ENCODE measurements around the gene IFI27L1. TPM values are rescaled to one million over a fixed set of nuclear protein-coding genes. Genes with fewer than 3 reads are reported as not detected.

Gene IFI27L1
- total RNA-seq, 1 experiment from 2014 or later: 7.8 TPM

DNA sequence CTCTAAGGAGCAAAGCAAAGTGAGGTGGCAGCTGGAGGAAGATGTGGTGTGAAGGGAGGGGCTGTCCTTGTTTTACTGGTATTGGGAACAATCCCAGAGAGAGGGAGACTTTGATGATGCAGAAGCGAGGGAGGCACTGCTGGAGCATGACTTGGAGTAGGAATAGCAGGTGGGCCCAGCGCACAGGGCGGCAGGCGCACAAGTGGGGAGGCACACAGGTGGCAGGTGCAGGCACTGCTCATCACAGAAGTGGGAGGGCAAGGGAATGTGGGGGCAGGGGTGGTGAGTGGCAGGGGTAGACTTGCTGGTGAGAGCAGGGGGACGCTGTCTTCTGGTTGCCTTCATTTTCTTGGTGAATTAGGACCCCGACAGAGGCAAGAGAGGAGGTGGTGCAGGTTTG is 17.9 kb downstream of the IFI27L1 start:
- H3K4me2 ChIP-seq (ENCODE audit: low read depth, low read length, poor library complexity, severe bottlenecking): no peak overlapping the region
- H3K4me1 ChIP-seq (ENCODE audit: low read length): no peaks in the 10 kb centered on the region
- H3K9me2 ChIP-seq (replicated peaks; ENCODE audit: insufficient read depth, low read length): no peaks in the 10 kb centered on the region
- H3K9ac ChIP-seq (ENCODE audit: low read length): no peak overlapping the region
- H3K9me3 ChIP-seq (ENCODE audit: low read length): no peaks in the 10 kb centered on the region
- no peaks in the 10 kb centered on the region for H3K36me3 ChIP-seq (ENCODE audit: insufficient read depth, low read length)
- H2AFZ ChIP-seq (ENCODE audit: low read length): no peak overlapping the region
- DNase-seq: no peak
- no peak overlapping the region for H3K4me3 ChIP-seq (ENCODE audit: low read length)
- peaks cover 3% of the 10 kb centered on the region; the same call in 1 of the 2 replicates for H4K20me1 ChIP-seq (ENCODE audit: insufficient read depth, low read depth, low read length)
- no peaks in the 10 kb centered on the region for H3K27me3 ChIP-seq (ENCODE audit: low read length)
- no peaks in the 10 kb centered on the region for H3K79me2 ChIP-seq (ENCODE audit: low read length)
- H3K27ac ChIP-seq (ENCODE audit: low read length): no peak overlapping the region

DNA sequence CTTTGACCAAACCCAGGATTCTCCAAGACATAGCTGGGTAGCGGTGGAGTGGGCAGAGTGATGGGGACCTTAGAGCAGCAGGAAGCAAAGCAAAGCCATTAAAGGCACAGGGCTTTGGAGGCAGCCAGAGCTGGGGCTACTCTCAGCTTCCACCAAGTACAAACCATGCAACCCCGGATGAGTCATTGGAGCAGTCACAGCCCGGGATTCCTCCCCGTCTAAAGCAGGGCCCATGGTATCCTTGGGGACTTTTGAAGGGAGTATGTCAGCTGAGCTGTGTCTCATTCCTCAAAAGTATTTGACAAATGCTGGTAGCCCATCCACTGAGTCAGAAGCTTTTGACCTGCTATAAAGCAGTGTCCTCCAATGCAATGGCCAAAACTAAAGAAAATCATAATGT is 19.7 kb downstream of the IFI27L1 start:
- H3K9me2 ChIP-seq (replicated peaks; ENCODE audit: insufficient read depth, low read length): no peaks in the 10 kb centered on the region
- H4K20me1 ChIP-seq (ENCODE audit: insufficient read depth, low read depth, low read length): peaks cover 2% of the 10 kb centered on the region; the same call in 1 of the 2 replicates
- no peaks in the 10 kb centered on the region for H3K27me3 ChIP-seq (ENCODE audit: low read length)
- no peaks in the 10 kb centered on the region for H3K4me1 ChIP-seq (ENCODE audit: low read length)
- no peaks in the 10 kb centered on the region for H3K9me3 ChIP-seq (ENCODE audit: low read length)
- no peak overlapping the region for H3K4me3 ChIP-seq (ENCODE audit: low read length)
- no peak overlapping the region for H2AFZ ChIP-seq (ENCODE audit: low read length)
- no peak overlapping the region for H3K27ac ChIP-seq (ENCODE audit: low read length)
- H3K4me2 ChIP-seq (ENCODE audit: low read depth, low read length, poor library complexity, severe bottlenecking): no peak overlapping the region
- H3K9ac ChIP-seq (ENCODE audit: low read length): no peak overlapping the region
- no peaks in the 10 kb centered on the region for H3K79me2 ChIP-seq (ENCODE audit: low read length)
- no peaks in the 10 kb centered on the region for H3K36me3 ChIP-seq (ENCODE audit: insufficient read depth, low read length)
- no peak for DNase-seq

DNA sequence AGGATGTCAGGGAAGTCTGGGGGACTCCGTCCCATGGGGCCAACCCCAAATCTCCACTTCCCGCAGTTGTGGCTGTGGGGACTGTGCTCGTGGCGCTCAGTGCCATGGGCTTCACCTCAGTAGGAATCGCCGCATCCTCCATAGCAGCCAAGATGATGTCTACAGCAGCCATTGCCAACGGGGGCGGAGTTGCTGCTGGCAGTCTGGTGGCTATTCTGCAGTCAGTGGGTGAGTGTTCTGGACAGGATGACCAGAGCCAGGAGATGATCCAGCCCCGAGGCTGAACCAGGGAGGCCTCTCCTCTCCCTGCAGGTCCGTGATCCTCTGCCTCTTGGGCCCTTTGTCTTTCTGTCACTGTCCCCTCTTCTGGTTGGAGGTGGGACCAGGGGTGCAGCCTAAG is 20.6 kb downstream of the IFI27L1 start:
- peaks cover 2% of the 10 kb centered on the region; the same call in 1 of the 2 replicates for H4K20me1 ChIP-seq (ENCODE audit: insufficient read depth, low read depth, low read length)
- no peaks in the 10 kb centered on the region for H3K79me2 ChIP-seq (ENCODE audit: low read length)
- H3K4me3 ChIP-seq (ENCODE audit: low read length): no peak overlapping the region
- H3K9me3 ChIP-seq (ENCODE audit: low read length): no peaks in the 10 kb centered on the region
- H3K9me2 ChIP-seq (replicated peaks; ENCODE audit: insufficient read depth, low read length): no peaks in the 10 kb centered on the region
- no peaks in the 10 kb centered on the region for H3K4me1 ChIP-seq (ENCODE audit: low read length)
- H3K27ac ChIP-seq (ENCODE audit: low read length): no peak overlapping the region
- H2AFZ ChIP-seq (ENCODE audit: low read length): no peak overlapping the region
- H3K36me3 ChIP-seq (ENCODE audit: insufficient read depth, low read length): no peaks in the 10 kb centered on the region
- H3K4me2 ChIP-seq (ENCODE audit: low read depth, low read length, poor library complexity, severe bottlenecking): no peak overlapping the region
- H3K27me3 ChIP-seq (ENCODE audit: low read length): no peaks in the 10 kb centered on the region
- no peak overlapping the region for H3K9ac ChIP-seq (ENCODE audit: low read length)
- no peak for DNase-seq

DNA sequence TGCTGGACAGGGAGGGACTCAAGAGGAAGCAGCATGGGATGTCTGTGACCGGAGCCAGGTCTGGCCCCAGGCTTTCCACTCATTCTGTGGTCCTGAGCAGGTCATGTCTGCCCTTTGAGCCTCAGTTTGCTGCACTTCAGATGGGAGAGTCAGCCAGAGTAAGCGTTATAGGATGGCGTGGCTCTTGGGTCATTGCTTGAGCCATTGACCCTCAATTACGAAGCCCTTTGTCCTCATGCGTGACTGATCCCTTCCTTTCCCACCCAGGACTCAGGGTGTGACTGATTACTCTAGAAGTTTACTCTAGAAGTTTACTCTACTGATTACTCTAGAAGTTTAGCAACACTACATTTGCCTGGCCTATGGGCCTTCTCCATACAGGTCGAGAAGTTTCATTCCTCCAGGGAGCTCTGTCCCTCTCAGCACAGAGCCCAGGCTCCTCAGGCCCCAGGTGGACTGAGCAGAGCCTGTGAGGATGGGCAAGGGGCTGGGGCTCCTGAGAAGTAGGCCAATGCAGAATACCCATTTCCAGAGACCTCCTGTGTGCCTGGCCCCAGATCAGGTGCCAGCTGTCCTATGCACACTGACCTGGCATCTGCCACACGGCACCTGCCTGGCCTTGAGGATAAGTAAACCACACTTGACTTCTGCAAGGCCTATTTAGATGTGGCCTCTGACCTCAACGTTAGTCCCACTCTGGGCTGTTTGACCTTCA is 21.8 kb downstream of the IFI27L1 start:
- Histone ChIP-seq H3K9me2 (replicated peaks; ENCODE audit: insufficient read depth, low read length) (no peaks in the 10 kb centered on the region), H3K27me3 (ENCODE audit: low read length) (no peaks in the 10 kb centered on the region), H3K4me1 (ENCODE audit: low read length) (no peaks in the 10 kb centered on the region), H4K20me1 (ENCODE audit: insufficient read depth, low read depth, low read length) (peaks cover 2% of the 10 kb centered on the region; the same call in 1 of the 2 replicates), H3K9me3 (ENCODE audit: low read length) (no peaks in the 10 kb centered on the region), H3K36me3 (ENCODE audit: insufficient read depth, low read length) (no peaks in the 10 kb centered on the region), H3K4me3 (ENCODE audit: low read length) (no peak overlapping the region), H2AFZ (ENCODE audit: low read length) (no peak overlapping the region), H3K79me2 (ENCODE audit: low read length) (no peaks in the 10 kb centered on the region), H3K4me2 (ENCODE audit: low read depth, low read length, poor library complexity, severe bottlenecking) (no peak overlapping the region), H3K27ac (ENCODE audit: low read length) (no peak overlapping the region), H3K9ac (ENCODE audit: low read length) (no peak overlapping the region)
- no peak for DNase-seq

DNA sequence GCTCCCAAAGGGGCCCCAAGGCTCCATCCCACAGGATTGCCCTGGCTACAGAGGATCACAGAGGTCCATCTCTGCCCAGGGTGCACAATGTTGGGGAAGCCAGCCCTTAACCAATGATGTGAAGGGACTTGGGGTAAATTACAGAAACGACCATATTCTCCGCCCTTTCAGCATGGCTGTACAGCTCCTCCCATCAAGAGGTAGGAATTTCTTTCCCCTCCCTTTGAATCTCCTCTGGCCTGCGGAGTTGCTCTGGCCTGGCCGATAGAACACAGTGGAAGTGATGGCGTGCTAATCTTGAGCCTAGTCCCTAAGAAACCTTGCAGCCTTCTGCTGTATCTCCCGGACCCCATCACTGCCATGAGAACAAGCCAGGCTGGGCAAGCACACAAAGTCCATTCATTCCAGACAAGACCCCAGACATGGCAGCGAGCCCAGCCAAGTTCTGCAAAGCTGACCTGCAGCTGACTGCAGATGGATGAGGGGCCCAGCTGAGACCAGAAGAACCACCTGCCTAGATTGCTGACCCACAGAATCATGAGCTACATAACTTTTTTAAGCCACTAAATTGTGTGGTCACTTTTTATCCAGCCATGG is 22.5 kb downstream of the IFI27L1 start:
- H3K36me3 ChIP-seq (ENCODE audit: insufficient read depth, low read length): no peaks in the 10 kb centered on the region
- no peaks in the 10 kb centered on the region for H3K9me2 ChIP-seq (replicated peaks; ENCODE audit: insufficient read depth, low read length)
- no peak overlapping the region for H3K9ac ChIP-seq (ENCODE audit: low read length)
- no peaks in the 10 kb centered on the region for H3K4me1 ChIP-seq (ENCODE audit: low read length)
- H3K79me2 ChIP-seq (ENCODE audit: low read length): no peaks in the 10 kb centered on the region
- no peak overlapping the region for H3K4me3 ChIP-seq (ENCODE audit: low read length)
- H3K4me2 ChIP-seq (ENCODE audit: low read depth, low read length, poor library complexity, severe bottlenecking): no peak overlapping the region
- no peak for DNase-seq
- H2AFZ ChIP-seq (ENCODE audit: low read length): no peak overlapping the region
- H3K9me3 ChIP-seq (ENCODE audit: low read length): no peaks in the 10 kb centered on the region
- no peaks in the 10 kb centered on the region for H3K27me3 ChIP-seq (ENCODE audit: low read length)
- H4K20me1 ChIP-seq (ENCODE audit: insufficient read depth, low read depth, low read length): peaks cover 2% of the 10 kb centered on the region; the same call in 1 of the 2 replicates
- no peak overlapping the region for H3K27ac ChIP-seq (ENCODE audit: low read length)

DNA sequence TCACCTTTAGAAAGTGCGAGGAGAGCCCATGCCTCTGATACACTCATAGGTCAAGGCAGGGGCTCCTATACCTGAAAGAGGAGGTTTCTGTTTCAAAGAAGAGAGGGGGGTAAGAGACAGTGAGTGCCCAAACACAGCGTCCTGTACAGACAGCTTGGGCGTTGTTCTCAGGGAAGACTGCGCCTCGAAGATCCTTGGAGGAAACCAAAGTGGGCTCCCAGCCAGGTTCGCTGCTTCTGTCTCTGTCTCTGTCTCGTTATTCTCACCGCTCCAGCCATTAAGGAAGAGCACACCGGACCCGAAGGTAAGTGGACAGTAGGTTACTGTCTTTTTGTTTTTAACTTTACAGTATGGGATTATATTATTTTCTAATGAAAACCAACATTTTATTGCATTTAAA is 23.6 kb downstream of the IFI27L1 start:
- Histone ChIP-seq H3K9me3 (ENCODE audit: low read length) (no peaks in the 10 kb centered on the region), H3K9ac (ENCODE audit: low read length) (no peak overlapping the region), H3K79me2 (ENCODE audit: low read length) (no peaks in the 10 kb centered on the region), H3K4me1 (ENCODE audit: low read length) (no peaks in the 10 kb centered on the region), H4K20me1 (ENCODE audit: insufficient read depth, low read depth, low read length) (no peaks in the 10 kb centered on the region; the same call in 1 of the 2 replicates), H3K27ac (ENCODE audit: low read length) (no peak overlapping the region), H3K4me3 (ENCODE audit: low read length) (no peak overlapping the region), H3K9me2 (replicated peaks; ENCODE audit: insufficient read depth, low read length) (no peaks in the 10 kb centered on the region), H3K27me3 (ENCODE audit: low read length) (no peaks in the 10 kb centered on the region), H3K4me2 (ENCODE audit: low read depth, low read length, poor library complexity, severe bottlenecking) (no peak overlapping the region), H3K36me3 (ENCODE audit: insufficient read depth, low read length) (no peaks in the 10 kb centered on the region), H2AFZ (ENCODE audit: low read length) (no peak overlapping the region)
- no peak for DNase-seq

DNA sequence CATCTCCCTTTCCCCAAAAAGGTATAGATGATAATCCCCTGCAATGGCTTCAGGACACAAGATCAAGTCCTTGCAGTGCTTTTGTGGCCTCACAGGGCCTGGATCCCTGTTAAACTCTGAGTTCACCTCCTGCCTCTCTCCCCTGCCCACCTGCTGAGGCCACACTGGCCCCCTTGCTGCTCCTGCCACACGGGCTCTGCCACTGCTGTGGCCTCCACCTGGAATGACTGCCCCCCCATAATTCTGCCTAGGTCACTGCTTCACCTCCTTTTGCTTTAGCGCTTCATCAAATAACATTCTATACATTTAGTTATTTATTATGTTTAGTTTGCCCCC is 28.8 kb downstream of the IFI27L1 start:
- Histone ChIP-seq H2AFZ (ENCODE audit: low read length) (no peak overlapping the region), H3K9me3 (ENCODE audit: low read length) (no peaks in the 10 kb centered on the region), H4K20me1 (ENCODE audit: insufficient read depth, low read depth, low read length) (no peaks in the 10 kb centered on the region), H3K4me1 (ENCODE audit: low read length) (no peaks in the 10 kb centered on the region), H3K36me3 (ENCODE audit: insufficient read depth, low read length) (no peaks in the 10 kb centered on the region), H3K27me3 (ENCODE audit: low read length) (no peaks in the 10 kb centered on the region), H3K79me2 (ENCODE audit: low read length) (no peaks in the 10 kb centered on the region), H3K4me3 (ENCODE audit: low read length) (no peak overlapping the region), H3K9me2 (replicated peaks; ENCODE audit: insufficient read depth, low read length) (no peaks in the 10 kb centered on the region), H3K27ac (ENCODE audit: low read length) (no peak overlapping the region), H3K9ac (ENCODE audit: low read length) (no peak overlapping the region), H3K4me2 (ENCODE audit: low read depth, low read length, poor library complexity, severe bottlenecking) (no peak overlapping the region)
- no peak for DNase-seq

DNA sequence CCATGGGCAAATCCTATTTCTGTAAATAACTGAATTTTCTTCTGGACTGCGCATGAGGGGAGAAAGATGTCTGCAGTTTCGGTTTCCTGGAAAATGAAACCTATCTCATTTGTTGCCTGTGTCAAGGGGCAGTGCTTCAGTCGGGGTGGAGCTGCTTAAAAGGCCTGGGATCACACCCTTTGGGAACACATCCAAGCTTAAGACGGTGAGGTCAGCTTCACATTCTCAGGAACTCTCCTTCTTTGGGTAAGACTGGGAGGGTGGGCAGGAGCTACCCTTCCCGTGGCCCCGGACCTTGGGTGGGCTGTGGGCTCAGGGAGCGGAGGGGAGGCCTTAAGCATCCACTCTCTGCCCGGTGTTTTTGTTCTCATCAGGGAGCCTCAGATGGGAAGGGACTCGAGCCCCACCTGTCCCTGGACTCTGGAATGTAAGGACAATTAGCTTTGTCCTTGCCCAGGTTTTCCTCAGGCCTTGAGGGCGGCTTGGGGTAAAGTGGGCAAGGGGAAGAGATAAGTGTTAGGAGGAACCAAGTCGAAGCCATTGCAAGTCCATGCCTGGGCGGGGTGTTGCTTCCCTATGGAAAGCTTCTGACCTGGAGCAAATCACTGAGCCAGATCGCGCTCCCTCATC is 29.6 kb downstream of the IFI27L1 start, which contains the start of gene IFI27:
IFI27 (plus strand) TSS at position 185 of the 630 bp plus-strand sequence.
- Histone ChIP-seq H3K9me3 (ENCODE audit: low read length) (no peaks in the 10 kb centered on the region), H3K9ac (ENCODE audit: low read length) (no peak within 1 kb of the TSS), H3K9me2 (replicated peaks; ENCODE audit: insufficient read depth, low read length) (no peaks in the 10 kb centered on the region), H3K4me2 (ENCODE audit: low read depth, low read length, poor library complexity, severe bottlenecking) (no peak within 1 kb of the TSS), H3K27ac (ENCODE audit: low read length) (no peak within 1 kb of the TSS), H3K27me3 (ENCODE audit: low read length) (no peaks in the 10 kb centered on the region), H3K4me3 (ENCODE audit: low read length) (no peak within 1 kb of the TSS), H3K79me2 (ENCODE audit: low read length) (no peaks in the 10 kb centered on the region), H2AFZ (ENCODE audit: low read length) (no peak within 1 kb of the TSS), H3K36me3 (ENCODE audit: insufficient read depth, low read length) (no peaks in the 10 kb centered on the region), H4K20me1 (ENCODE audit: insufficient read depth, low read depth, low read length) (no peaks in the 10 kb centered on the region), H3K4me1 (ENCODE audit: low read length) (no peaks in the 10 kb centered on the region)
- no peak for DNase-seq
